Loucy (cell line): Measurements from ENCODE around the gene IGSF3.

Experiments
- CTCF ChIP-seq: fragments of 200-600 bp; sonication (generic); conservative IDR thresholded peaks from 2 replicates; pipeline ENCODE4 v1.5.1; 2014; ENCODE audit warnings: mild to moderate bottlenecking, antibody characterized with exemption, low read length
- EZH2phosphoT487 ChIP-seq: fragments of 200-600 bp; IDR thresholded peaks from 2 replicates; pipeline ENCODE4 v1.6.1; 2018; ENCODE audit warnings: antibody characterized with exemption, mild to moderate bottlenecking, moderate library complexity, borderline replicate concordance

- TF ChIP-seq CTCF = no peak
- TF ChIP-seq EZH2phosphoT487 = no peak
Observed at GRCh38 chr1:116667078-116667574, 407 bp downstream of the IGSF3 start.
